DMS79 treated with DMSO at 0.1 percent for 48 hours (cell line): Measurements from ENCODE around the gene ZNF681.
A peak's percentile ranks its signal among the peaks of the same experiment; 100 is the strongest.
"Not testable (repeated sequence)": the region's sequence is repeated elsewhere in the genome, so short reads cannot be mapped to it uniquely, and the experiment has no call there.

Experiments used
- DNase-seq: peaks from one replicate; lab custom pipeline; 2025; lab: John Stamatoyannopoulos, UW

Gene ZNF681

DNA sequence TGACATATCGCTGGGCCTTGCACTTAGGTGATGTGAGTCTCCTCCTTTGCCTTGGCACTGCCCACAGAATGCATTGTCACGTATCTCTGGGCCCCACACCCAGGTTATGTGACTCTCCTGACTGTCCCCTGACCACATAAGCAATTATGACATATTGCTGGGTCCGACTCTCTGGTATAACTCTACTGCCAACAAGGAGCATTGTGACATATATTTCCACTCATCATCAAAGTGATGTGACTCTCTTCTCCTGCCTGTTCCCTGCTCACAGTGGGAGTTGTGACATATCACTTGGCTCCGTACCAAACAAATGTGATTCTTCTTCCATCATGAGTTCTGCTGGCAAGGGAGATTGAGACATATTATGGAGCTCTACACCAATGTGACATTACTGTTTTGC is 15.4 kb upstream of the ZNF681 start:
- no peak for DNase-seq

DNA sequence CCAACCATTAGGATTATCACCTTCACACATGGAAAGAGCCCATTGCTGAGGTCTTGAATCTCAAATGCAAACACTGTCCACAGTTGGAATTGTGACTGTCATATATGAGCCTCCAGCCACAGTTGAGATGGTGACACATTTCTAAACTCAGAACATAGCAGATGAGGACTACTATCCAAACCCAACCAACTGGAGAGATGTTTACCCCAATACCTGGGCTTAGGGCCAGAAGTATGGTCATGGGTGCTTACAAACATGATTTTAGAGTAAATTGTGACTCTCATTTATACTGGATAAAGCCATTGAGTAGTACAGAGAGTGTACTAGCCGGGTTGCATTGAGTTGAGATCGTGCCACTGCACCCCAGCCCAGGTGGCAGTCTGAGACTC is 14.0 kb upstream of the ZNF681 start:
- DNase-seq = peak; percentile 63

DNA sequence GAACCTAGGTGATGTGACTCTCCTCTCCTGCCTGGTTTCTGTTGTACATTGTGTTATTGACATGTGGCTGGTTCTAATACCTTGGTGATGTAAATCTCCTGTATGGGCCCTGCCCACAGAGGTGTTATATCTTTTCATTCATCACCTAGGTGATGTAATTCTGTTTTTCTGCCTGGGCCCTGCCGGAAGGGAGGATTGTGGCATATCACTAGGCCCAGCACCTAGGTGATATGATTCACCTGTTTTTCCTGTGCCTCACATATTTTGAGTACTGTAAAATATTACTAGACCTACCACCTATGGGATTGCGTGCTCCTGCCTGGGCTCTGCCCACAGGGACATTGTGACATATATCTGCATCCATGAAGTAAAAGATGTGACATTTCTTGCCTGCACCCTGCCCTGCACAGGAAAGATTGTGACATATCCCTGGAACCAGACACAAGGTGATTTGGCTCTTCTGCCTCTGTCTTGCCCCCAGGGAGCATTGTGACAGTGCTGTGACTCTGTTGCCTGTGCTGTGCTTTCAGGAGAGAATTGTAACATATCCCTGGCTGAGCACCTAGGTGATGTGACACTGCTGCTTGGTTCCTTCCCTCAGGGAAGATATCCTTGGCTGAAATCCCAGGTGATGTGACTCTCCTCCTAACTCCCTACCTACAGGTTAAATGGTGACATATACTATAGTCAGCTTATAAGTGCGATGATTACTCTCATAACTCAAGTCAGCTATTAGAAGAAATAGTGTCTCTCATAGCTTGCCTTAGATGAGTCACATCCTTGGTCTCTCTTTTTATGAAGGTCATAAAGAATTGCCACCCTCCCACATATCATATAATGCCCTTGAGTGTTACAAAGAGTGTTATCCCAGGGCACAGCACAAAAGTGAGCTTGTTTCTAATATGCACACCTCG is 13.3 kb upstream of the ZNF681 start:
- DNase-seq = no peak

DNA sequence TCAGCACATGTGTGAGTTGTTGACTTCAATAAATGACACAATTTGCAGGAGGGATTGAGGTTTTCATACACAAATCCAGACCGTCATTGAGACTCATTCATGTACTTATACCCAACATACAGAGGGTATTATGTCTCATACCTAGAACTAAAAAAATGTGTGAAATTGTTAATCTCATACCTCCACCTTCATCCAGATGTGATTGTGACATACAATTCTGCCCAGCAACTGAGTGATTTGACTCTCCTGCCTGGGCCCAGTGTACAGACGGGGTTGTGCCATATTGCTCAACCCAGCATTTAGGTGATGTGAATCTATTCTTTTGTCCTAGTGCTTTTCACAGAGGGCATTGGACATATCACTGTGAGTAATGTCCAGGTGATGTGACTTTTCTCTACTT is 12.6 kb upstream of the ZNF681 start:
- DNase-seq = no peak

- no peak for DNase-seq
Observed at GRCh38 chr19:23770672-23771250, 12.1 kb upstream of the ZNF681 start.

- DNase-seq = no peak
Observed at GRCh38 chr19:23769691-23770468, 11.2 kb upstream of the ZNF681 start.

DNA sequence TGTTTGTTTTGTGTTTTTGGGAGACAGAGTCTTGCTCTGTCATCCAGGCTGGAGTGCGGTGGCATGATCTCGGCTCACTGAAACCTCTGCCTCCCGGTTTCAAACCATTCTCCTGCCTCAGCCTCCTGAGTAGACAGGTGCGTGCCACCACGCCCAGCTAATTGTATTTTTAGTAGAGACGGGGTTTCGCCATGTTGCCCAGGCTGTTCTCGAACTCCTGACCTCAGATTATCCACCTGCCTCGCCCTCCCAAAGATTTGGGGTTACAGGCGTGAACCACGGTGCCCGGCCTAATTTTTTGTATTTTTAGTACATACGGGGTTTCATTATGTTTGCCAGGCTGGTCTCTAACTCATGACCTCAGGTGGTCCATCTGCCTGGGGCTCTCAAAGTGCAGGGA is 8.3 kb upstream of the ZNF681 start:
- DNase-seq = no peak

GRCh38 chr19:23764781-23765180 is 6.1 kb upstream of the ZNF681 start:
- DNase-seq = no peak

- peak; percentile 92 for DNase-seq
Observed at GRCh38 chr19:23762884-23763711, 4.4 kb upstream of the ZNF681 start.

DNA sequence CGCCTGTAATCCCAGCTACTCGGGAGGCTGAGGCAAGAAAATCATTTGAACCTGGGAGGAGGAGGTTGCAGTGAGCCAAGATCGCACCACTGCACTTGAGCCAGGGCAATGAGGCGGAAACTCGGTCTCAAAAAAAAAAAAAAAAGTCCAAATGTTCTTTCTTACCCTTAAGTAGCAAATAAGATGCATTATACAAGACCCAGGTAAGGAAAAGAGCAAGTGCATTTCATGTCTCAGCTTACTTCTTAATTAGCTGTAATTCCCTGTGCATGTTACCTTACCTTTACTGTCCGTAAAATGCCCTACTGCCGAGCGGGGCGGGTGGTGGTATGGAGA is 3.8 kb upstream of the ZNF681 start:
- DNase-seq = no peak

DNA sequence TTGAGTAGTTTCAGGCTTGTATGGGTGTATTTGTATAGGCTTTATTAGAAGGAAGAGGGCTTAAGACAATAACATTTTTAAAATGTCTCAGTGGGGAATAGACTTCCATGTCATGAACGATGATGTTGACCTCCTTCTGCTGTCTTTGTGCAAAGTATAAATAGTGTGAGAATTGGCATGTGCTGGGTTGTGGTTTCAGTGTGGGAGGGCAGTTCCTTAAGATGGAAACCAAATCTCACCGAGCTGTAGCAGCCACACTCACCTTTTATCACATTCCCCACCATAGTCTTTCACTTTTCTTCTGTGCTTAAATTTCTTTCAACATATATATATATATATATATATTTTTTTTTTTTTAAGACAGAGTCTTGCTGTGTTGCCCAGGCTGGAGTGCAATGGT is 1.6 kb upstream of the ZNF681 start:
- DNase-seq = not testable (repeated sequence)

- not testable (repeated sequence) for DNase-seq
Observed at GRCh38 chr19:23743633-23744232, 15.0 kb downstream of the ZNF681 start.

DNA sequence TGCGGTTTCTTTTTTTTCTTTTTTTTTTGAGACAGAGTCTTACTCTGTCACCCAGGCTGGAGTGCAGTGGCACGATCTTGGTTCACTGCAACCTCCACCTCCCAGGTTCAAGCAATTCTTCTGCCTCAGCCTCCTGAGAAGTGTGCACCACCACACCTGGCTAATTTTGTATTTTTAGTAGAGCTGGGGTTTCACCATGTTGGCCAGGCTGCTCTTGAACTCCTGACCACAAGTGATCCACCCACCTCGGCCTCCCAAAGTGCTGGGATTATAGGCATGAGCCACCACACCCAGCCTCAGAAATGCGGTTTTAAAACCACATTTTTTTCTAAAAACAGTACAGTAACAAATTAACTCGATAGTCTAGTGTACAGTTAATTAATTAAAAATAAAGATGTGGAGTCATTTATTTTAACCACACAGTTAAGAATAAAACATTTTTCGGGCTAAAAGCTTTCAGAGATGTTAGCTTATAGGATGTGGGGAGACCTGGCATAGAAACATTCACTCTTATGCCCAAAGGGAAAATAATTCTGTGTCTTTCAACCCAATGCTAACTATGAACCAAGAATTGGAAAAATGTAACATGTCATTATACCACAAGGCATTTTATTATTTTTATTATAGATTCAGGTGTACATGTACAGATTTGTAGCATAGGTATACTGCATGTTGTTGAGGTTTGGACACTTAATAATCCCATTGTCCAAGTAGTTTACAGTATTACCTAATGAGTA is 27.8 kb downstream of the ZNF681 start:
- DNase-seq = not testable (repeated sequence)

- not testable (repeated sequence) for DNase-seq
Observed at GRCh38 chr19:23724161-23724560, 34.5 kb downstream of the ZNF681 start.

- no peak for DNase-seq
Observed at GRCh38 chr19:23718802-23719201, 39.9 kb downstream of the ZNF681 start.

DNA sequence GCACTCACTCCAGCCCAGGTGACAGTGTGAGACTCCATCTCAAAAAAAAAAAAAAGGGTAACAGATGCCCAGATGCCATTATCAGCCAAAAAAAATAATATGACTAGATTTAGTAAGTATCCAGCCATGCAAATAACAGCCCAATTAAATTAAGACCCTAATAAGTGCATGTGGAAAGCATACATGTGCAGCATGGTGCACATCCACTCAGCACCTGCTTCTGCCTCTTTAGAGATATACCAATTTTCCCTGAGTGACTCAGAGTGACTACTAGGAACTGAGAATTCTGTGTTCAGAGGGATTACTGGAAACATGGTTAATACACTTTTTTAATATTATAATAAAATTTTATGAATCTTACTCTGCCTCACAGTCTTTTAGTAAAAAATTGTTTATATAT is 41.9 kb downstream of the ZNF681 start:
- DNase-seq = no peak

DNA sequence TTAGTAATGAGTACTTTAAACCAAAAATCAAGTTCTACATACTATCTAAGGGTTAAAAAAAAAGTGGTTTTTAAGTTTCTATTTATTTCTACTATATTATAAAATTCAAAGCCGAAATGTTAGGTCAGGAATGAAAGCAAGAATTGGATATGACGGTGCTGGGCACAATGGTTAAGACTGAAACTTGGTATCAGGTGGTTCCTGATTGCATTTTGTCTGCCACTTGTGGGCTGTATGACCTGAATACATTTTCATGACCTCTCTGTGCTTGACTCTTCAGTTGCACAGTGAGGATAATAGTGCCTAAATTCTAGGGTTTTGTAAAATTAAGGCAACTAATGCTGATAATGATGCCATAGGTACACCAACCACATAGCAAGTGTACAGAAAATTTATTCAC is 49.3 kb downstream of the ZNF681 start:
- no peak for DNase-seq

GRCh38 chr19:23706657-23707056 is 52.0 kb downstream of the ZNF681 start:
- DNase-seq = no peak

- DNase-seq = peak; percentile 71
Observed at GRCh38 chr19:23699521-23699860, 59.2 kb downstream of the ZNF681 start.

- peak; percentile 89 for DNase-seq
Observed at GRCh38 chr19:23698711-23699520, 59.8 kb downstream of the ZNF681 start.
